HG02840 (cell line): ENCODE measurements around the gene LYPD1.

Source experiments
- ATAC-seq: cut with Tn5 transposase; IDR thresholded peaks from one replicate; pipeline ENCODE4 v1.9.1; 2021; ENCODE audit warnings: mild to moderate bottlenecking, moderate library complexity, moderate number of reproducible peaks; ENCODE audit not compliant: unreplicated experiment, low FRiP score

Gene LYPD1

DNA sequence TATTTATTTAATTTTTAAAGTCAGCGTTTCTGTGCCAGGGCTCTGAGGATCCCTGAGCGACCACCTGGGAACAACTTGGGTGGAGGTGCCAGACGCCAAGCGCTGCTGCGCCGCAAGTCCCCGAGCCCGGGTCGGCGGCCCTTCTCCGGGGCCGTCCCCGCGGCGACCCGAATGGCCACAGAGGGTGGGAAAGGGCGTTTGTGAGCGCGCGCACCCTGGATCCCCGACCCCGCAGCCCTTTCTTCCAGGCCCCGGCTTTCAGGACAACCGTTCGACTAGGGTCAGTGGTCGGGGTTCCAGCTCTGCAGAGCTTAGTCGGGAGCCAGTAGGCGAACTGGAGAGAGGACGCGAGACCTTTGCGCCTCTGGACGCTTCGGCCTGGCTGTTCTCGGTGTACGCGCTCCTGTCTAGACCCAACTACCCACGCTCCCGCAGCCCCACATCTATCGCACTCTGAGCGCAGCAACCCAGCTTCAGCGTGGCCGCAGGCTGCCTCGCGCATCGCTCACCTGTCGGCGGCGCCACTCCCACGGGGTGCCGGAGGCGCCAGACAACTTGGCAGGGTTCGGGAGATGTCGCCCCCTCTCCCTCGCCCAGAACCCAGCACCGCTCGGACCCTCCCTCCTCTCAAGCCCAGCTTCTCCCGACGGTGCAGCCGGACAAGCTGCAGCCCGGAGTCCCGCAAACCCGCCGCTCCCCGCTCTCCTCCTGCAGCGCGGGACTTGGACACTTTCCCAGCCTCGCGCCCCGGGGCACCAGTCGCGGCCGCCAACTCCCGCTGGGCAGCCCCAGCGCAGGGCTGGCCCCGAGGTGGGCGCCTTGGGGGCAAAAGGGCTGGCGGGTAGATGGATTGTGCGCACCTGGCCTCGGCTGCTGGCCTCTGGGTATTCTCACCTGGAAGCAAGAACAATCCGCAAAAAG lies 758 bp downstream of the LYPD1 start:
- no peak for ATAC-seq

DNA sequence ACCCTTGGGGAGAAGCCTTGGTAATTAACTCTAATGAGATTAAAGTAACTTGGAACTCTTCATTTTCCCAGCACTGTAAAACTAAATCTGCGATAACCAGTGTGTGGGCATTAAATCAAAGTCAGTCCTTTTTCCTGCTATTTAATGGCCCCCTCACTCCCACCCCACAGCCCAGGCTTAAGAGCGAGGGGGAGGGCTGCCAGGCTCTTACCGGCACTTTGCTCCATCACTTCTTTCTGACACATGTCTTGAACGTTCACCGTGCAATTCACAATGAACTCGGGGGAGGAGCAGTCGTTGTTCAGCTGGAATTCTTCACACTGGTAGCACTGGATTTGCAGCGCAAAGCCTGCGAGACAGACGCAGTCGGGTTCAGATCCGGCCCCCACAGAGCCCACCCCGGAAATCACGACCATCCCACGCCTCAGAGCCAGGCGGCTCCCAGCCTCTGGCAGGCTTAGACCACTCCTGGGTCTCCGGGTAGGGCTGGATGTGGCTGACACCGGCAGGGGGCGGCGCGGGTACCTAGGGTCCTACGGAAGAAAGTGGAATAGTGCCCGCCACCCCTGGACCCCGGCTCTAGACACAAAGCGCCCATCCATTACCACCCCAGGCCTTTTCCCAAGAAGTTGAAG lies 1.7 kb downstream of the LYPD1 start:
- ATAC-seq: no peak

DNA sequence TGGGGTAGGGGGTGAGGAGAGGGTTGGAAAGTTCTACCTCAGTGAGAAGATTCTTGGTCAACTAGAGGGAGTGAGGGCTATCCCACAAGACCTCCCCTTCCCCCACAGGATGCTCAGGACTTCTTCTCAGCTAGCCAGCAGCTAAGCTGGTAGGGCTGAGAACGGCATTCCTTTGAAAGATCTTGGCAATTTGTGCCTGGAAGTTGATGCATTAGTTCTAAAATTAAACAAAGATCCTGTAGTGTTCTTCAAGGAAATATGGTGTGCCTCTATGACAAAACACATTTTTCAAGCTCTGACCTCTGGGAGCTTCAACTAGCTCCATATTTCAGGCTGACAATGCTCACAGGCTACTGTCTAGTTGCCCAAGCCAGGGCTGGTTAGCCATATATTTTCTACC lies 2.3 kb downstream of the LYPD1 start:
- ATAC-seq: no peak

DNA sequence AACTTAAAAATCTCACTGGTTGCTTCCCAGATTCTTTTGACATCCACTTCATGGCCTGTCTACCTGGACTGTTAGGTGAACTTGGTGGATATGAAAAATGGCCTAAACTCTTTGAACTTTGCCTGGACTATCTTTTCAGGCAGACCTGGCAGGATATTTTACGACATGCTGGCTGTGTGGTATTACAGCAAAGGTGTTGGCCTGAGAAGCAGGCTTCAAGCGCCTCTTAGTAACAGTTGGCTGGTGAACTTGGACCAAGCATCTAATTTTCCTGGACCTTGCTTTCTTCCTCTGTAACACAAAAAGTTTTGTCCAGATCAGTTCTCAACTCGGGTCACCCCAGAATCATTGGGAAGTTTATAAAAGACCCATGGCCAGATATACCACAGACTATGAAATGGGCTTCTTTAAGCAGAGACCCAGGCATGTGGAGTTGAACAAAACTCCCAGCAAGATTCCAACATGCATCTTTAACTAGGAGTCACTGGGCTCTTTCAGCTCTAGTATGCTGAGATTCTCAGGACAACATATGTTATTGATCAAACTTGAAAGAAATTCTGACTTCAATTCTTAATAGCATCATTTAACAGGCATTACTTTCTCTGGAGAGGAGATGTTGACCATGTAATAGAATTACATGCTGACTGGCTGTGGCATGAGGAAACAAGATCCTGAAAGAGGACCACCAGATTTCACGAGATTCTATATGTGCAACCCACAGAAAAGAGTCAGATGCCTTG lies 4.4 kb downstream of the LYPD1 start:
- no peak for ATAC-seq

- no peak for ATAC-seq
Measured at GRCh38 chr2:132664096-132664495, 5.9 kb downstream of the LYPD1 start.

- ATAC-seq: no peak
Measured at GRCh38 chr2:132662732-132663131, 7.3 kb downstream of the LYPD1 start.

DNA sequence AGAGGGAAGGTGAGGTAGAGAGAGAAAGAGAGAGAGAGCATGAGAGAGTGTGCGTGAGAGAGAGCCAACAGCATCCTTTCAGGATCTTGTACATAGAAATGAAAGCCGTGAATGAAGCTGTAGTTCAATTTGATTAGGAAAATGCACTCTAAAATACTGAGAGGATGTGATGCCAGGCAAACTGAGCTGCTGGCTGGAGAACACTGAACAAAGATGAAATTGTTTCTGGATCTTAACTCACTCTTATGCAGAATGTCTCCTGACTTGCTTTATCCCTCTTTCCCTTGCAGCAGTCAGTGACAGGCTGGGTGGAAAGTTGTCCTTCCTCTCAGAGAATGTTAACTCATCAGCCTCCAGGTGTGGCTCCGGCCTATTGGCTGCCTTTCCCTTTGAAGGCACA lies 10.7 kb downstream of the LYPD1 start:
- no peak for ATAC-seq

- ATAC-seq: no peak
Measured at GRCh38 chr2:132656266-132656975, 13.6 kb downstream of the LYPD1 start.

GRCh38 chr2:132654968-132655367 lies 15.0 kb downstream of the LYPD1 start:
- ATAC-seq: no peak

DNA sequence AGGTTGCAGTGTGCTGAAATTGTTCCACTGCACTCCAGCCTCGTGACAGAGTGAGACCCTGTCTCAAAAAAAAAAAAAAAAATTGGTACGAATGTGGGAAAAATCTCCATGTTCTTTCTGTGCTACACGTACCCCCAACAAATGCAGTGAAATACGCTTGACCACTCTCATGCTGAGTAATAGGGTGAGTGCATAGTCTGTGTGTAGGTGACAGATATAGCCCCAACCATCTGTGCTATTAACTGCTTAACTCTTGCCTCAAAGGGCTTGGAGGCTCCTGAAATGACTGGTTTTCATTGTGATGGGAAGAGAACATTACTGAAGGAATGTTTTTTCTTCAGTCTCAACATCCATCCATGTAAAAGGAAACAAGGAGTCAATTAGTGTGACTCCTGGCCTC lies 15.7 kb downstream of the LYPD1 start:
- ATAC-seq: no peak

- ATAC-seq: no peak
Measured at GRCh38 chr2:132652474-132652873, 17.5 kb downstream of the LYPD1 start.

- ATAC-seq: no peak
Measured at GRCh38 chr2:132651115-132652045, 18.6 kb downstream of the LYPD1 start.

GRCh38 chr2:132646540-132647108 lies 23.4 kb downstream of the LYPD1 start:
- ATAC-seq: no peak

GRCh38 chr2:132645722-132646539 lies 24.1 kb downstream of the LYPD1 start:
- ATAC-seq: no peak

GRCh38 chr2:132645176-132645575 lies 24.8 kb downstream of the LYPD1 start:
- no peak for ATAC-seq

GRCh38 chr2:132642415-132642814 lies 27.6 kb downstream of the LYPD1 start:
- ATAC-seq: no peak

GRCh38 chr2:132641819-132642218 lies 28.2 kb downstream of the LYPD1 start:
- ATAC-seq: no peak

- ATAC-seq: no peak
Measured at GRCh38 chr2:132640116-132640515, 29.9 kb downstream of the LYPD1 start.
